ENCODE data around the gene FN1.

GRCh38 chr2:215423928-215424540 lies 11.8 kb downstream of the FN1 start:
- TF ChIP-seq, protein P1, sequence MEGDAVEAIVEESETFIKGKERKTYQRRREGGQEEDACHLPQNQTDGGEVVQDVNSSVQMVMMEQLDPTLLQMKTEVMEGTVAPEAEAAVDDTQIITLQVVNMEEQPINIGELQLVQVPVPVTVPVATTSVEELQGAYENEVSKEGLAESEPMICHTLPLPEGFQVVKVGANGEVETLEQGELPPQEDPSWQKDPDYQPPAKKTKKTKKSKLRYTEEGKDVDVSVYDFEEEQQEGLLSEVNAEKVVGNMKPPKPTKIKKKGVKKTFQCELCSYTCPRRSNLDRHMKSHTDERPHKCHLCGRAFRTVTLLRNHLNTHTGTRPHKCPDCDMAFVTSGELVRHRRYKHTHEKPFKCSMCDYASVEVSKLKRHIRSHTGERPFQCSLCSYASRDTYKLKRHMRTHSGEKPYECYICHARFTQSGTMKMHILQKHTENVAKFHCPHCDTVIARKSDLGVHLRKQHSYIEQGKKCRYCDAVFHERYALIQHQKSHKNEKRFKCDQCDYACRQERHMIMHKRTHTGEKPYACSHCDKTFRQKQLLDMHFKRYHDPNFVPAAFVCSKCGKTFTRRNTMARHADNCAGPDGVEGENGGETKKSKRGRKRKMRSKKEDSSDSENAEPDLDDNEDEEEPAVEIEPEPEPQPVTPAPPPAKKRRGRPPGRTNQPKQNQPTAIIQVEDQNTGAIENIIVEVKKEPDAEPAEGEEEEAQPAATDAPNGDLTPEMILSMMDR (IDR thresholded peaks at IDR 0.05) = no peak
- no peak for TF ChIP-seq POLR2A (IDR thresholded peaks at IDR 0.05)
